ENCODE results near the gene NACC1.

DNA sequence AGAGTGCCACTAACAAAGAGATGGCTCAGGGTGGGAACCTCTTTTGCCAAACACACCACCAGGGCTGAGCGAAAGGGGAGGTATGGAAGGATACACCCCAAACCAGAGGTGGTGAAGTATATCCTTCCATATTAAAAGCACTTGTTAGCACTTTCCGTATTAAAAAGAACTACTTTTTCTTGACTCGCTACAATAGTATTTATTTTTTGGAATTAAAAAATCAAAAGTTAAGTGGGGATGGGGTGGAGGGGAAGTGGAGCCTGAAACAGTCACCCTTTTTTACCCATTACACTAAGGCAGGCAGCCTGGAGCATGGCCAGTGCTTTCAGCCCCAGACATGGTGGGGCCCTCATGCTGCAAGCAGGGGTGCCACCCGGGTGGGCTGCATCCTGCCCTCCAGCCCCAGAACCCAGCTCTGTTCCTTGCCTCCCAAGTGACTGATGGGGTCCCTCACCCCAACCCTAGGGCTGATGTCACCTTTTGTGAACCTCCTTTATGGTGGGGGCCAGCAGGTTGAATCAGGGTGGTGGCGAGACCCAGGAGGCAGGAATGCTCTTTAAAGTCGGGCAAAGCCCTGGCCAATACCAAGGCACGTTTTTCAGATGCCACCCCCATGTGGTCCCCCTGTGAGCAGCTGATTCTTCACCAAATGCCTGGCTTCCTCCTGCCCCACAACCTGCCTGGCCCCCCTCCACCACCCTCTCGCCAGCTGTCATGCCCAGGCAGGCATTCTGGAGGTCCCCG lies 46.4 kb upstream of the NACC1 start:
- TF ChIP-seq, protein P1, sequence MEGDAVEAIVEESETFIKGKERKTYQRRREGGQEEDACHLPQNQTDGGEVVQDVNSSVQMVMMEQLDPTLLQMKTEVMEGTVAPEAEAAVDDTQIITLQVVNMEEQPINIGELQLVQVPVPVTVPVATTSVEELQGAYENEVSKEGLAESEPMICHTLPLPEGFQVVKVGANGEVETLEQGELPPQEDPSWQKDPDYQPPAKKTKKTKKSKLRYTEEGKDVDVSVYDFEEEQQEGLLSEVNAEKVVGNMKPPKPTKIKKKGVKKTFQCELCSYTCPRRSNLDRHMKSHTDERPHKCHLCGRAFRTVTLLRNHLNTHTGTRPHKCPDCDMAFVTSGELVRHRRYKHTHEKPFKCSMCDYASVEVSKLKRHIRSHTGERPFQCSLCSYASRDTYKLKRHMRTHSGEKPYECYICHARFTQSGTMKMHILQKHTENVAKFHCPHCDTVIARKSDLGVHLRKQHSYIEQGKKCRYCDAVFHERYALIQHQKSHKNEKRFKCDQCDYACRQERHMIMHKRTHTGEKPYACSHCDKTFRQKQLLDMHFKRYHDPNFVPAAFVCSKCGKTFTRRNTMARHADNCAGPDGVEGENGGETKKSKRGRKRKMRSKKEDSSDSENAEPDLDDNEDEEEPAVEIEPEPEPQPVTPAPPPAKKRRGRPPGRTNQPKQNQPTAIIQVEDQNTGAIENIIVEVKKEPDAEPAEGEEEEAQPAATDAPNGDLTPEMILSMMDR (IDR thresholded peaks at IDR 0.05; ENCODE audit: insufficient read depth, low read length): no peak
- TF ChIP-seq GABPA (IDR thresholded peaks at IDR 0.05; ENCODE audit: low read depth): no peak
